Stomach (tissue), 9 donors: ENCODE results near the gene LPAR5. TPM values are rescaled to one million over a fixed set of nuclear protein-coding genes. Genes with fewer than 3 reads are reported as not detected.
A peak's percentile ranks its signal among the peaks of the same experiment; 100 is the strongest.

Experiments
- DNase-seq, 2 donors: peaks; one replicate each; pipeline versions ENCODE4 v3.0.0 to v3.0.0-alpha.2; 2013 to 2019
- H3K27ac ChIP-seq, 5 donors: fragments of 200-600 bp in 4 of 5; sonication (generic) in 4 of 5; one replicate each; pipeline ENCODE4 v1.5.1; 2013 to 2019; ENCODE audit warnings: mild to moderate bottlenecking in 1 of 5, moderate library complexity in 1 of 5
- H3K27me3 ChIP-seq, 3 donors: fragments of 200-600 bp; sonication (generic); one replicate each; pipeline ENCODE4 v1.5.1; 2017 to 2019; ENCODE audit warnings: mixed run types in 1 of 3
- H3K36me3 ChIP-seq, 4 donors: fragments of 200-600 bp; sonication (generic); 1 replicate in 3 of 4; 2 replicates in 1 of 4; pipeline ENCODE4 v1.5.1; 2016 to 2019
- H3K4me1 ChIP-seq, 4 donors: fragments of 200-600 bp; sonication (generic); one replicate each; pipeline ENCODE4 v1.5.1; 2016 to 2019
- H3K4me3 ChIP-seq, 4 donors: fragments of 200-600 bp; sonication (generic) in 3 of 4; one replicate each; pipeline ENCODE4 v1.5.1; 2016 to 2019; ENCODE audit warnings: mild to moderate bottlenecking in 1 of 4
- H3K9me3 ChIP-seq, 4 donors: fragments of 200-600 bp; sonication (generic); one replicate each; pipeline ENCODE4 v1.5.1; 2016 to 2019
- CTCF ChIP-seq, 7 experiments: fragments of 450-650 bp in 4 of 7; fragments of 200-600 bp in 3 of 7; sonication (generic) in 3 of 7; IDR thresholded peaks; one replicate each; pipeline ENCODE4 v1.5.1; 2016 to 2019; ENCODE audit warnings: antibody characterized with exemption in 7 of 7, control low read depth in 2 of 7, mild to moderate bottlenecking in 1 of 7
- EP300 ChIP-seq: sonication (generic); formaldehyde crosslinking; IDR thresholded peaks from one replicate; pipeline ENCODE4 v1.6.1; 2017; ENCODE audit warnings: antibody characterized with exemption
- POLR2A ChIP-seq, 4 donors: fragments of 450-650 bp; IDR thresholded peaks; one replicate each; pipeline ENCODE4 v1.6.1; 2016; ENCODE audit warnings: antibody characterized with exemption in 4 of 4, control low read depth in 2 of 4, mild to moderate bottlenecking in 1 of 4, moderate library complexity in 1 of 4
- POLR2AphosphoS5 ChIP-seq, 3 donors: sonication (generic); formaldehyde crosslinking; IDR thresholded peaks; one replicate each; pipeline ENCODE4 v1.6.1; 2016; ENCODE audit warnings: antibody characterized with exemption in 3 of 3
- WGBS, 5 donors: extraction: QIAGEN DNeasy Blood & Tissue Kit in 3 of 5; methylation state at CpG; one replicate each; pipeline versions ENCODE4 v1.1.5 to v1.1.7; 2013 to 2018; 5-methylcytosine and 5-hydroxymethylcytosine counted together
- intact Hi-C: fragments of 100-400 bp; cut with DNase I; formaldehyde crosslinking; loops from one replicate; pipeline ENCODE4 v1.15.1; 2023; ENCODE audit warnings: low total_unique reads
- polyA plus RNA-seq, 3 donors: library from polyadenylated mRNA; stranded (reverse); fragments of 200-250 nt; gene quantifications; one replicate each; pipeline ENCODE4 v1.2.3, GENCODE V29; 2013
- total RNA-seq, 5 donors: library from RNA; depleted of rRNA; stranded (reverse); fragments of >200 nt; gene quantifications; one replicate each; pipeline versions ENCODE4 v1.1.0 to v1.2.3, GENCODE V29; 2014 to 2016
- donor health status: healthy with polysubstance abuse.
- donor health status: Bipolar disorder and iron deficiency.
- donor health status: healthy.

Gene LPAR5
- total and polyA plus RNA-seq, 8 donors: 1.3 to 33.0 (median 4.5) TPM

GRCh38 chr12:6607751-6608591, 27.8 kb downstream of the LPAR5 start:
- Histone ChIP-seq H3K4me3 (no peak overlapping the region), H3K36me3 (peaks cover 0 to 5% (median 0%) of the 10 kb centered on the region in 4 donors), H3K27me3 (no peaks in the 10 kb centered on the region), H3K4me1 (peaks cover 41 to 65% (median 58%) of the 10 kb centered on the region in 4 donors), H3K27ac (peak overlapping the region; percentile 96 to 99 (median 98)), H3K9me3 (no peaks in the 10 kb centered on the region)
- TF ChIP-seq POLR2AphosphoS5 (IDR thresholded peaks at IDR 0.05): peak in 1 of 3 donors; percentile 26
- no peak for TF ChIP-seq CTCF (IDR thresholded peaks at IDR 0.05)
- DNase-seq: peak; percentile 74 to 93
- 1 to 4% (median 2%) methylated on average over 8 of the region's 8 CpGs for WGBS, 5 donors
- intact Hi-C loops: no loop called here

- WGBS, 5 donors: 1 to 2% (median 2%) methylated on average over 16 to 70 of the region's 70 CpGs
- H3K27ac ChIP-seq: peak overlapping the region; percentile 96 to 99 (median 98)
- H3K27me3 ChIP-seq: no peaks in the 10 kb centered on the region
- peaks cover 11 to 17% (median 11%) of the 10 kb centered on the region in 4 donors for H3K36me3 ChIP-seq
- no peaks in the 10 kb centered on the region for H3K9me3 ChIP-seq
- H3K4me1 ChIP-seq: peaks cover 33 to 62% (median 49%) of the 10 kb centered on the region in 4 donors
- TF ChIP-seq EP300 (no peak), POLR2A (IDR thresholded peaks at IDR 0.05) (no peak), POLR2AphosphoS5 (IDR thresholded peaks at IDR 0.05) (no peak), CTCF (IDR thresholded peaks at IDR 0.05) (no peak)
- peak overlapping the region; percentile 81 to 99 (median 96) for H3K4me3 ChIP-seq
- DNase-seq: peak; percentile 59 to 87
- intact Hi-C loops: no loop called here
Observed at GRCh38 chr12:6606331-6607131, 29.2 kb downstream of the LPAR5 start.

GRCh38 chr12:6605421-6606330, 30.1 kb downstream of the LPAR5 start:
- peak overlapping the region; percentile 96 to 99 (median 98) for H3K27ac ChIP-seq
- intact Hi-C loops: no loop called here
- peaks cover 19 to 25% (median 20%) of the 10 kb centered on the region in 4 donors for H3K36me3 ChIP-seq
- peaks cover 33 to 56% (median 48%) of the 10 kb centered on the region in 4 donors for H3K4me1 ChIP-seq
- 2 to 7% (median 2%) methylated on average over 12 to 18 of the region's 18 CpGs for WGBS, 5 donors
- DNase-seq: peak in 1 of 2 donors; percentile 50
- no peaks in the 10 kb centered on the region for H3K27me3 ChIP-seq
- peak overlapping the region; percentile 81 to 99 (median 96) for H3K4me3 ChIP-seq
- H3K9me3 ChIP-seq: no peaks in the 10 kb centered on the region
- TF ChIP-seq EP300: no peak
- TF ChIP-seq CTCF (IDR thresholded peaks at IDR 0.05): no peak
- no peak for TF ChIP-seq POLR2AphosphoS5 (IDR thresholded peaks at IDR 0.05)
- TF ChIP-seq POLR2A (IDR thresholded peaks at IDR 0.05): no peak
